NCI-H69 (cell line): ENCODE measurements around the gene WDR83.
"Not testable (repeated sequence)": the region's sequence is repeated elsewhere in the genome, so short reads cannot be mapped to it uniquely, and the experiment has no call there.

Source experiments
- DNase-seq: peaks from one replicate; lab custom pipeline; 2025; lab: John Stamatoyannopoulos, UW

WDR83 gene

GRCh38 chr19:12666265-12667048 lies at the start of gene WDR83, which contains the start of gene MAN2B1:
Gene WDR83, plus strand, starts transcription at chr19:12666807. Its CDS starts 2,984 bp downstream, at chr19:12669791.
Gene MAN2B1, minus strand, starts transcription at chr19:12666742. Its CDS starts 41 bp downstream, at chr19:12666701.
- DNase-seq = peak; percentile 91

GRCh38 chr19:12617646-12618045 lies 49.0 kb upstream of the WDR83 start:
- no peak for DNase-seq

- not testable (repeated sequence) for DNase-seq
Measured at GRCh38 chr19:12621253-12622024, 45.2 kb upstream of the WDR83 start.

GRCh38 chr19:12623361-12624031 lies 43.1 kb upstream of the WDR83 start:
- no peak for DNase-seq

- DNase-seq = no peak
Measured at GRCh38 chr19:12626958-12627357, 39.6 kb upstream of the WDR83 start.

GRCh38 chr19:12628040-12629022 lies 38.3 kb upstream of the WDR83 start:
- DNase-seq = no peak

GRCh38 chr19:12629215-12629614 lies 37.4 kb upstream of the WDR83 start:
- no peak for DNase-seq

GRCh38 chr19:12636631-12637030 lies 30.0 kb upstream of the WDR83 start:
- DNase-seq = no peak

- no peak for DNase-seq
Measured at GRCh38 chr19:12638611-12639182, 27.9 kb upstream of the WDR83 start.

GRCh38 chr19:12639901-12640613 lies 26.6 kb upstream of the WDR83 start:
- peak; percentile 86 for DNase-seq

GRCh38 chr19:12641456-12641855 lies 25.2 kb upstream of the WDR83 start:
- no peak for DNase-seq

- no peak for DNase-seq
Measured at GRCh38 chr19:12642506-12642905, 24.1 kb upstream of the WDR83 start.

- DNase-seq = not testable (repeated sequence)
Measured at GRCh38 chr19:12643716-12644115, 22.9 kb upstream of the WDR83 start.

GRCh38 chr19:12646551-12646950 lies 20.1 kb upstream of the WDR83 start:
- DNase-seq = no peak

- no peak for DNase-seq
Measured at GRCh38 chr19:12647047-12647446, 19.6 kb upstream of the WDR83 start.

- DNase-seq = peak; percentile 86
Measured at GRCh38 chr19:12647490-12648071, 19.0 kb upstream of the WDR83 start.

- DNase-seq = no peak
Measured at GRCh38 chr19:12648088-12648487, 18.5 kb upstream of the WDR83 start.

- DNase-seq = no peak
Measured at GRCh38 chr19:12649941-12650340, 16.7 kb upstream of the WDR83 start.

GRCh38 chr19:12652219-12652618 lies 14.4 kb upstream of the WDR83 start:
- DNase-seq = no peak

GRCh38 chr19:12655546-12655945 lies 11.1 kb upstream of the WDR83 start:
- no peak for DNase-seq
